Measurements from ENCODE around the gene ARID5B.
A peak's percentile ranks its signal among the peaks of the same experiment; 100 is the strongest.

ARID5B gene

GRCh38 chr10:62095181-62096122 is 194.0 kb downstream of the ARID5B start:
- DNase-seq (ENCODE audit: low read depth, low spot score): no peak

GRCh38 chr10:62096256-62096933 is 194.9 kb downstream of the ARID5B start:
- DNase-seq (ENCODE audit: low read depth, low spot score): no peak

GRCh38 chr10:62098278-62099121 is 197.0 kb downstream of the ARID5B start:
- DNase-seq (ENCODE audit: low read depth, low spot score): no peak

GRCh38 chr10:62099299-62099698 is 197.8 kb downstream of the ARID5B start:
- DNase-seq (ENCODE audit: low read depth, low spot score): no peak

- DNase-seq (ENCODE audit: low read depth, low spot score): no peak
Measured at GRCh38 chr10:62103857-62104256, 202.4 kb downstream of the ARID5B start.

GRCh38 chr10:62106929-62107519 is 205.5 kb downstream of the ARID5B start:
- no peak for DNase-seq (ENCODE audit: low read depth, low spot score)

- DNase-seq (ENCODE audit: low read depth, low spot score): peak; percentile 52
Measured at GRCh38 chr10:62108759-62109586, 207.5 kb downstream of the ARID5B start.

- DNase-seq (ENCODE audit: low read depth, low spot score): no peak
Measured at GRCh38 chr10:62109587-62110293, 208.2 kb downstream of the ARID5B start.

GRCh38 chr10:62112300-62112699 is 210.8 kb downstream of the ARID5B start:
- DNase-seq (ENCODE audit: low read depth, low spot score): peak; percentile 16

- DNase-seq (ENCODE audit: low read depth, low spot score): no peak
Measured at GRCh38 chr10:62112963-62113362, 211.5 kb downstream of the ARID5B start.

- peak; percentile 18 for DNase-seq (ENCODE audit: low read depth, low spot score)
Measured at GRCh38 chr10:62113680-62114079, 212.2 kb downstream of the ARID5B start.

- no peak for DNase-seq (ENCODE audit: low read depth, low spot score)
Measured at GRCh38 chr10:62115321-62115720, 213.8 kb downstream of the ARID5B start.

- DNase-seq (ENCODE audit: low read depth, low spot score): peak; percentile 6
Measured at GRCh38 chr10:62115842-62116241, 214.3 kb downstream of the ARID5B start.

- DNase-seq (ENCODE audit: low read depth, low spot score): no peak
Measured at GRCh38 chr10:62116896-62117295, 215.4 kb downstream of the ARID5B start.

GRCh38 chr10:62121187-62121530 is 219.7 kb downstream of the ARID5B start:
- no peak for DNase-seq (ENCODE audit: low read depth, low spot score)

- no peak for DNase-seq (ENCODE audit: low read depth, low spot score)
Measured at GRCh38 chr10:62127975-62128374, 226.5 kb downstream of the ARID5B start.

- no peak for DNase-seq (ENCODE audit: low read depth, low spot score)
Measured at GRCh38 chr10:62130948-62131347, 229.4 kb downstream of the ARID5B start.

GRCh38 chr10:62131724-62132123 is 230.2 kb downstream of the ARID5B start:
- no peak for DNase-seq (ENCODE audit: low read depth, low spot score)

GRCh38 chr10:62133618-62134017 is 232.1 kb downstream of the ARID5B start:
- DNase-seq (ENCODE audit: low read depth, low spot score): no peak

- DNase-seq (ENCODE audit: low read depth, low spot score): no peak
Measured at GRCh38 chr10:62136931-62137330, 235.4 kb downstream of the ARID5B start.
